GM18519 (cell line): ENCODE results near the gene SASH3.
A peak's percentile ranks its signal among the peaks of the same experiment; 100 is the strongest.

Source experiments
- ATAC-seq: cut with Tn5 transposase; IDR thresholded peaks from one replicate; pipeline ENCODE4 v1.9.1; 2021; ENCODE audit warnings: mild to moderate bottlenecking, moderate library complexity; ENCODE audit not compliant: unreplicated experiment, low FRiP score

SASH3 gene

DNA sequence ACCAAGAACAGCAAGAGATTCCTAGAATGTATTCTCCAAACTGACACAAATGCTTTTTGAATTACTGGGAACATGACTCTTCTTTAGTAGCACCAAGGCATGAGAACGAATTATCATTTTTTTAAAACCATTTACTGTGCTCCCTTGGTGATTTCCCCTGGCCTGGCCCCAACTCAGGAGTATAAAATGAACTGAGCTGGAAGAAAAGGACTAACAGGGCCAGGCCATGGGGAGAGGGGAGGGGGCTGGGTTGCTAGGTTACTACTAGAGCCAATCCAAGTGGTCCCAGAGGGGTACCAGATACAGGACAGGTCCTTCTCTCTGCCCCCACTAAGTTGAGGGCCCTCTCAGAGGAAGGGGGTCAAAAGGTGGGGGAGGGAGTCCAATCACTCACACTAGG is 23.1 kb downstream of the SASH3 start:
- ATAC-seq: no peak

DNA sequence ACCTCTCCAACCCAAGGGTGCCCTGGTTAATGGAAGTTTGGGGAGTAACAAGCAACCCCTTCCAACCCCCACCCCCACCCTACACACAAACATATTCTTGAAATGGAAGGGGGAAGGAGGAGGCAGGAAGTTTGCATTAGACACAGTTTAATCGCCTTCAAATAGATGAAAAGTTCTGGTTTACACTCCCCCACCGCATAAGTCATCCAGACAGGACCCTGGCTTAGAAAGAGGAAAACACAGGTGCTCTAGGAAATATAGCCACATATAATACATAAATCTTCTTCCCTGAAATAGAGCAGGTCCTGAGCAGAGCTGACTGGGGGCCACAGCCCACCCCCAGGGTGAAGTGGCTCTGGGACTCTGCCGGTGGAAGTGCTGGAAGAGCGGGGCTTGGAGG is 25.1 kb downstream of the SASH3 start:
- ATAC-seq: no peak

DNA sequence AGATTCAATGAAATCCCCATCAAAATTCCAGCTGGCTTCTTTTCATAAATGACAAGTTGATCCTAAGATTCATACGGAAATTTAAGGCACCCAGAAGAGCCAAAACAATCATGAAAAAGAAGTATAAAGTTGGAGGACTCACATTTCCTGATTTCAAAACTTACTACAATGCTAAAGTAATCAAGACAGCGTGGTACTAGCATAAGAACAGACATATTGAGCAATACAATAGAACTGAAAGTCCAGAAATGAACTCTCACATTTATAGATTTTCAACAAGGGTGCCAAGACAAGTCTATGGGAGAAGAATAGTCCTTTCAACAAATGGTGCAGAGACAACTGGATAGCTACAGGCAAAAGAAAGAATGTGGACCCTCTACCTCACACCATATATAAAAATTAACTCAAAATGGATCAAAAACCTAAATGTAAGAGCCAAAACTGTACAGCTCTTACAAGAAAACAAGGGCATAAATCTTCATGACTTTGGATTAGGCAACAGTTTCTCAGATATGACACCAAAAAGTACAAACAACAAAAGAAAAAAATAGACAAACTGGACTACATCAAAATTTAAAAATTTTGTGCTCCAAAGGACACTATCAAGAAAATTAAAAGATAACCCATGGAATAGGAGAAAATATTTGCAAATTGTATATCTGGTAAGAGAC is 28.5 kb downstream of the SASH3 start:
- no peak for ATAC-seq

DNA sequence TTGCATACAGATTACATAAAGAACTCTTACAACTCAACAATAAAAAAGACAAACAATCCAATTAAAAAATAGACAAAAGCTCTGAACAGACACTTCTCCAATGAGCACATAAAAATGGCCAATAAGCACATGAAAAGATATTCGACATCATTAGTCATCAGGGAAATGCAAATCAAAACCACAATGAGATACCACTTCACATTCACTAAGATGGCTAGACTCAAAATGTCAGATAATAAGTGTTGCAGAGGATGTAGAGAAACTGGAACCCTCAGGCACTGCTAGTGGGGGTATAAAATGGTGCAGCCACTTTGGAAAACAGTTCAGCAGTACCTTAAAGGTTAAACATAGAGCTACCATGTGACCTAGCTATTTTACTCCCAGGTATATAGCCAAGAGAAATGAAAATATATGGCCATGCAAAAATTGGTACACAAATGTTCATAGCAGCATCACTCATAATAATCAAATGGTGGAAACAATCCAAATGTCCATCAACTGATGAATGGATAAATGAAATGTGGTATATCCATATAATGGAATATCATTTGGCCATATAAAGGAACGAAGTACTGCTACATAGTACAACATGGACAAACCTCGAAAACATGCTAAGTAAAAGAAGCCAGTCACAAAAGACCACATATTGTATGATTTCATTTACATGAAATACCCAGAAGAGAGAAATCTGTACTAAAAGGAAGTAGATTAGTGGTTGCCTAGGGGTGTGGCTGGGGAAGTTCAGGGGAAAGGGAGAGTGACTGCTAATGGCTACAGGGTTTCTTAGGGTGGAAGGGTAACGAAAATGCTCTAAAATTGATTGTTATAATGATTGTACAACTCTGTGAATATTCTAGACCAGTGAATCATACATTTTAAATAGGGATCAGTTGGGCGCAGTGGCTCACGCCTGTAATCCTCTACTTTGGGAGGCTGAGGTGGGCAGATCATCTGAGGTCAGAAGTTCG is 29.4 kb downstream of the SASH3 start:
- ATAC-seq: no peak

DNA sequence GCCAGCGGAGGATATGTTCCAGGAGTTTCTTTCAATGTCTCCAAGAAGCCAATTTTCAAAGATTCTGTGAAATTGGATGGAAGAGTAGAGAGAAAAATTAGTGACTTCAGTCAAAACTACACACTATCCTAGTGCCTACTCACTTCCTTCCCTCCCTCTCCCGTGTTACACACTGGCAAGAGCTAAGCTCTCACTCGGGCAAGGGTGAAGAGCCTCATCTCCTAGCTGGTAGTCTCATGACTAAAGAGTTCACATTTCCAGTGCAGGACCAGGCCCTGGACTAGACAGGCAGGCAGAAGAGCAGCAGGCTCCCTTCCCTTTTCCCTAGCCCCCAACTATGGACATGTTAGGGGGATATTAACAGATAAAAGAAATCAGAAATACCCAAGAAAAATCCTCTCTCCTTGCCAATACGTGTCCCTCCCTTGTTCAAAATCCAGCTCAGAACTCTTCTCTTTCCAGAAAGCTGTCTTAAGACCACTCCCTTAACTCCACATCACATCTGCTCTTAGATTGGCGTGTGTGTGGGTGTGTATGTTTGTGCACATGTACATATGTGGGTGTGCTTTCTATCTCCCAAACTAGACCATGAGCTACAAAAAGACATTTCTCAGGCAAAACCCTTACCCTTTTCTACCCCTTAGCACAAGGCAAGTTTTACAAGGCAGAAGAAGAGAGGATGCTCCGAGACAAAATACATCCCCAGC is 34.1 kb downstream of the SASH3 start:
- ATAC-seq: no peak

DNA sequence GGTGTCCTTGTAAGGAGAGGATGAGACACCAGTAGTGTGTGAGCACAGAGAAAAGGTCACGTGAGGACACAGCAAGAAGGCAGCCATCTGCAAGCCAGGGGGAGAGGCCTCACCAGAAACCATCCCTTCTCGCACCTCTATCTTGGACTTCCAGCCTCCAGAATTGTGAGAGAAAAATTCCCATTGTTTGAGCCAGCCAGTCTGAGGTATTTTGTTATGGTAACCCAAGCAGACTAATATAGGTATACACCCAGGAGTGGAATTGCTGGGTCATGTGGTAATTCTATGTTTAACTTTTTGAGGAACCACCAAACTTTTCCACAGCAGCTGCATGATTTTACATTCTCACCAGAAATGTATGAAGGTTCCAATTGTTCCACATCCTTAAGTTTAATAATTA is 38.4 kb downstream of the SASH3 start:
- no peak for ATAC-seq

DNA sequence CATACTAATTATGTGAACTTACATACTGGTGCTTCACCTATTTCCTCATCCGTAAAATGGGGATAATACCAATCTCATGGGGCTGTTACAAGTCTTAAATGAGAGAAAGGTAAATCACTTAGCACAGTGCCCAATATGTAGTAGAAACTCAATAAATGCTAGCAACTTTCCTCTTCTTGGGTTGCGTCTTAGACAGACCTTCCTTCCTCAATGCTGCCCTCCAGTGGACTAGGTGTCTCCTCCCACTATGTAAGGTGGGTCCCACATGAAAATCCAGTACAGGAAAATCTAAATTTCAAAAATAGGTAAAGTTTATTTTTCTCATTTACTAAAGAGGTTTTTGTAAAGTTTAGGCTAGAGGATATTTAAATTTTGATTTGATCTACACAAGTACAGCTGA is 43.4 kb downstream of the SASH3 start:
- no peak for ATAC-seq

DNA sequence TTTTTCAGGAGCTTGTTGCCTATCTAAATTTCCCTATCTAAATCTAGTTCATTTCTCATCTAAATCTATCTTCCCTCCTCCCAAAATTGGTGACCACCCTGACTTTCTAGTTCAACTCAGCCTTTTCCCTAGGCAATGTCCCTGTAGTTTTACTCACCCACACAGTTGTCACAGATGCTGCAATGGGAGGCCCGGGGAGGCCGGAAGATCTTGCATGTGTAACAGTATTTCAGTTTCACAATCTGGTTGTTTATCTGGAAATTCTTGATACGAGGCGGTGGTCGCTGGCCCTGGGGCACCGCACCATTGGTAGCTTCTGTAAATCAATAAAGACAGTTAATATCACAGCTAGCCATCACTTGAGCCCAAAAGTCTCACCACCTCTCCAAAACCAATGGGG is 43.8 kb downstream of the SASH3 start:
- ATAC-seq: no peak

DNA sequence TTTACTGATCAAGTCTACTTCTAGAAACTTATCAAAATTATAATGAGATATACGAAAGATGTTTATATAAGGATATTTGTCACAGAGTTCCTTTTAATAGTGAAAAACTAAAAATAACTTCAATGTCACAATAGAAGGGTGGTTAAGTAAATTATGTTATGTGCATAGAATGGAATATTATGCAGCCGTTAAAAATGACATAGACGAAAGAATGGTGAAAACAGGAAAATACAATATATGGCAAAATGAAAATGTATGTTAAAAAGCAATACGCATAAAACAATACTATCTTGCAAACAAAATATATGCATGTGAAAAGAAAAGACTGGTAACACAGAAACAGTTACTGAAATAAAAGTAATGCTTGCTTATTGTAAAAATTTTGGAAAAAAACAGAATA is 44.9 kb downstream of the SASH3 start:
- no peak for ATAC-seq

DNA sequence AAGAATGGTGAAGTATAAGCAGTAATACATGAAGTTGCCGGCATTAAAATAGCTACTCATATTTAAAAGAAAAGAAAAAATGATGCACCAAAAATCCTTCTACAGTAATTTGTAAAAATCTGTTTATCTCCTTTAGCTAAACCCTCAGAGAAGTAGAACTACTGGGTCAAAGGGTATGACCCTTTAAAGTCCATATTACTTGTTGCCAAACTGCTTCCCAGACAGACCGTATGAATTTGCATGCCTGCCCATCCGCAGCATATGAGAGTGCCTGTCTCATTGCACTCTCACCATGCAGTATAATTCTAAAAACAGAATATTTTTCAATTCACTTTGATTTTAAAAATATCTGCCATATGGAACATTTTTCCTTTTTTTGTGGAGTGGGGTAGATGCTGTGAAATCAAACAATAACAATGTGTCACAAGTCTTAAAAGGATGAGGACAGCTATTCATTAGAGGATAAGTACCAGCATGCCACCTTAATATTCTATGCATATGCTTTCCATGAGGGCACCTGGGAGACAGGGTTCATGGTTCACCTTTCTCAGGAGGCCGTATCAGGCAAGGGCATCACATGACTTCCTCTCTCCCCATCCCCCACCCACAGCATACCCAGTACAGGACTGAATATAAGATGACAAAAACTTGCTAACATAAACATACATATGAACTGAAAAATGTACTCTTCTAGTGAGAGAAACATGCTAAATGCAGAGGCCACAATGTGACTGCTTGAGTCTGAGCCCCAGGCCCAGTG is 46.2 kb downstream of the SASH3 start:
- ATAC-seq: no peak

DNA sequence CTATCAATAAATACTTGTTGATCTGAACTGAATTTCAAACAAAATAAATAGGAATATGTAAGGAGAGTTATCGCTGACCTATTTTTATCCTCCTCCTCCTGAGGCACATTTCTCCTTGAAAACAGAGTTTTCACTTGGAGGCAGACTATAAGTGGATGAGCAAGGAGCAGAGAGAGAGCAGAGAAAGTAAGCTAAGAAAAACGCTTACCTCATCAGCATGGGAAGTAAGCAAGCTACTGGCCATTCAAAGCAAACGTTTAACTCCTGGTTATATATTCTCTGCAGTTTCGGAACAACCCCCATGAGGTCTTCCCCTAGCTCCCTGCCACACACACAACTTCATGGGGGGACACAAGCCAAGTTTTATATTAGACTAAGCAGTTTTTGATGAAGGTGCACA is 50.7 kb downstream of the SASH3 start:
- no peak for ATAC-seq

DNA sequence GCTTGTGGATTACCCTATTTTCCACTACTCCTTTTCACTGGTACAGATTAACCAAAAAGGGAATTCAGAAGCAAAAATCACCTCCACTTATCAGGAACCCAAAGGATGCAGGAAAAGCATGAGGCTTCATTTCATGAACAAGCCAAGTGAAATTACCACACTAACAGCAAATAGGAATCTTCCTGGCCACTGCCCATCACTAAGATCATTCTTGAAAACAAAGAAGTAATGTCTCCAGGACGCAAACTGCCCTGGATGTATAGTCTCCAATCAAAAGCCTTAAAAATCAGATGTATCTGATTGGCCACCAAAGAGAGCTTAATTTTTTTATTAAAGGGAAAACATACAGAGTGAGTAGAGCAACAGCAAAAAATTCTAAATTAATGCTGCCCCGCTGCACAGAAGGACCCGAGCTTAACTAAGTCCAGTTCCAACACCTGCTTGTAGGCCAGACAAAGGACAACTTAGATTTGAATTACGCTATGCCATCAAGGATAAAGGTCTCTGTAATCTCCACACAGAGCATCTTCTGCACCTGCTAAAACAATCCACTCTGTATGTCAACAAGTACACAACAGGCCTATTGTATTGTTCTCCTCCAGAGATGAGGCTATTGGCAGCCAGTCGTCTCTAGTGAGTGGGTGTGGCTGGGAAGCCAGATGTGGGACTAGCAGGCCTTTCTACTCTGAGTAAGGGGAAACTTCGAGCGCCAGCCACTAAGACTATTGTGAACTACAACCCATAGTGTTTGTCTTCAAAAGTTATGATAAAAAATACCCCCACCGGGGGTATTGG is 51.5 kb downstream of the SASH3 start:
- ATAC-seq: no peak

DNA sequence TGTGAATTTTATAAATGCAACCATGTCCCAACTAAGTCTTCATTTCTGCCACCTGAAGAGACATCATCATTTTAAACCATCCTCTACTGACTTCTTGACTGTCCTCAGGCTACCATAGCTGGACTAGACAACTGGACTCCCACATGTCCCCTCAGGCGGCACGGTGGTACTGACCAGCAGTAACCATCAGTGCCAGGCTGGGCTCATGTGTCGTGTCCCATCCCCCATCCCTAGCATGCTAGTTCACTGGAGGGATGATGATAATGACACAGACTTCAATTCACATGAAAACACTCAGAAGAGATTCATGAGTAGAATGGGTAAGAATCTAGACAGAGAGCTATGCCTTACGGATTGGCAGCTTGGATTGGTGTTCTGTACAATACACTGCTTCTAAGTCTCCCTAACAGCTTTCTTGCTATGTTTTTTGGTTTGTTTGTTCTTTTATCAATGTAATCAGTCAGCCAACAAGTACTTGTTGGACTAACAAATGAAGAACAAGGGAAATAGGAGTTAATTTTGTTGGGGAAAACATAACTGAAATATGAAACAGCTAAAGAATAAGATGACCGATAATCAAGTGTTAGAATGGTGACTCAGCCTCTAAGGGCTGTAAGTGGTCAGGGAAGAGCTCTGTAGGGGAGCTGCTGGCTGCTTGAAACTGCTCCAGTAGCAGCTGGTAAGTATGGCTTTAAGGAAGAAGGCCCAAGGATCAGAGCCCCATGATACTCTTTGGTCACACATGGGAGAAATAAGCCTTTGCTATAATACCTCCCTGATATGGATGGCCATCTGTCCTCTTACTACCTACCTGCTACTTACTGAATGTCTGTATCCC is 53.6 kb downstream of the SASH3 start:
- ATAC-seq: no peak

DNA sequence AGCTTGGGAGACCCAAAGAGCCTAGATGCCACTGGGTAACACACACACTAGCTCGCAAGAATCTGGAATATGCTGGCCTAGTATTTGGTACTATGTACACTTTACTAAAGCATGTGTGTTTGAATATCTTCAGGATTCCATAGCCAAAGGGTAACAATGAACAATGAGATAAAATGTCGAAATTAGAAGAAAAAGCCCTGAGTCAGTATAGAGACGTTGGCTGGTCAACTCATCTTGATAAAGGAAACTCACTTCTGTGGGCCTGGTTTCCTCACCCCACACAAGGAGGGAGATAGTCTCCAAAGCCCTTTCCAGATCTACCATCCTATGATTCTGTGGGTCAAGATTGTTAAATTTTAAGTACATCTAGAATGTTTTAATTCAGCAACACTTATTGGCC is 57.1 kb downstream of the SASH3 start:
- no peak for ATAC-seq

DNA sequence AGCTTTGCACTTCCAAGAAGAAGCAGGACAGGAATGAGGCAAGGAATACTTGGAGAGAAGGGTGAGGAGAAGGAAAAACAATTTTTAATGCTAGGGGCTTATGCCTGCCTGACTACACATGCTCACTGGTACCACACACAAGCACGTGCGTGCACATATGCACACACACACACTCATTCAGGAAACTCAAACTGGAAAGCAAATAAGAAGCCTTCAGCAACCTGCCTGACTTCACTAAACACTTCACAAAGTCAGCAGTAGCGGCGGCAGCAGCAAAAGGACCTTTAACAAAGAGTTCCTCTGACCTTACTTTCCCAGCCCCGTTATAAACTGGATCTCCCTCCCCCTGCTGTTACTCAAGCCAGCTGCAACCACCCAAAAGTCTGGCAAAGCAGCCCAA is 60.6 kb downstream of the SASH3 start:
- no peak for ATAC-seq

DNA sequence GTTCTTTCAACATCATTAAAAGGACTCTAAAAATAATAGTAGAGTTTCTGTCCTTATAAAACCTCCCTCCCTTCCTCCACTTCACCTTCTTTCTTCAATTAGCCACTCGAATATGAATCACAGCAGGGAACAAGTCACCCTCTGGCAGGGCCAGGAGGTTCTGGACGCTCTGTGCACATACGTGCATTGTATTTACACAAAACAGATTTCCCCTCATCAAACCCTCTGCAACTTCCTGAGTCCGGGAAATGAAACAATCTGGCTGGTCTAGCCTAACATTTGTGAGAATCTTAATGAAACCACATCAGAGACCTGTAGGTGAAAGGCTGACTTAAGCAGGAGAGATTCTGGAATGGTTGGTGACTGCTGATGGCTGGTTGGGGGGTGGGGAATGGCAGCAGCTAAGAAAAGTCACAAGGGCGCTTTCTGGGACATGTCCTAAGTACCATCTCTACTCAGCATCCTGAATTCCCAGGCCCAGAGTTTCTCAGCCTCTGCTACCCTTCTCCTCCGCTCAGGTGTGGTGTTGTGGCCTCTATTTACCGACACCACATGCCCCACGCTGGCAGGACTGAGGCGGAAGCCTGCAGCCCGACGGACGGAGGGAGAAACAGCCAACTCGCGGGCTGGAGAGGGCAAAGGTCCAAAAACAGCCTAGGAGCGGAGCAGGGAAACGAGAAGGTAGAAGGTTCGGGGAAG is 62.9 kb downstream of the SASH3 start:
- ATAC-seq: no peak

DNA sequence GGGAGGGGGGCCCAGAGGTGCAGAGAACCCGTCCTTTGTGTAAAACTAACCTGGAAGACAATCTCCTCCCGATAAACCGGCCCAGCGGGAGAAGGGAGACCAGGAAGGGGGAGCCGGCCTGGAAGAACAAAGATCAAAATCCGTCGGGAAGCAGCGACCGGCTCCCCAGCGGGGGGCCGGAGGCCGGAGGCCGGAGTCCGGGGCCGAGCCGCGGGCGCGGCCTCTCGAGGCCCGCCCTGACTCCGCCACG is 63.4 kb downstream of the SASH3 start:
- no peak for ATAC-seq

DNA sequence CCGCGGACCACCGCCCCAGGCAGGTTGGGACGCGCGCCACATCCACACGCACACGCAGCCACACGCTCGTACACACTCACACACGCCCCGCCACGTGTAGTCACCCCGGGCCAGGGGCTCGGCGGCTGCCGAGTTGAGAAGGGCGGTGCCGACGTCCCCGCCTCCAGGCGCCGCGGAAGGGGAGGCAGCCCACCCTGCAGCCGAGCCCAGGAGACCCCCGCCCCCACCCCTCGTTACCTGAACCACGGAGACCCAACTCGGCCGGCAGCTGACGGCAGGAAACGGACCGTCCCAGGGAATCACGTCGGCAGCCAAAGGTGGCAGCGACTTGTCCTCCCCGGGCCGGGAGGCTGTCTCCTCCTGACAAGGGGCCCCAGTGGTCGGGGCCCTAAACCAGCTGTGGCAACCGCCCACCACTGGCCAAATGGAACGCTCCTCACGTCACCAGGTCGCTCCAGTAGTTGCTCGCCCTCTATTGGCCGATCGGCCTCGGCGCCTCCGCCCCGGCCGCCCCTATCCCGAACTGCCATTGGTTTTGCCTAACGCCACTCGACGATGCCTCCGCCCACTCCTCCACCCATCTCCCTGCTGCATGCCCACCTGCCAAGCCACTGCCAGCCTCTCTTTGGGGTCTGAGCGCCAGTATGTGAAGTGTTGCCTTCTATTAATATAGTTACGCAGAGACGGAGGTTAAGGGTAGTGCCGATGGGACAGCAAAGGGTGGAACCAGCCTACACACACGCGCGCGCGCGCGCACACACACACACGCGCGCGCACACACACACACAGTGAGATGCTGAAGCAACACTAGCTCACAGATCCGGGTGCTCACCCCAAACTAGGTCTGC is 63.9 kb downstream of the SASH3 start, which contains the start of gene ZDHHC9:
Gene ZDHHC9, minus strand, starts transcription at position 428 of the 848 bp plus-strand sequence. CDS start 1,941 bp downstream, outside the sequence.
- ATAC-seq: peak; percentile 97
